HCT116 (cell line): ENCODE measurements around the gene SGMS1. TPM values are rescaled to one million over a fixed set of nuclear protein-coding genes. Genes with fewer than 3 reads are reported as not detected.
"Not testable (repeated sequence)": the region's sequence is repeated elsewhere in the genome, so short reads cannot be mapped to it uniquely, and the experiment has no call there.

Source experiments
- ATAC-seq: fragments of 200-7000 bp; cut with Tn5 transposase; 2 replicates; pipeline ENCODE4 v1.9.1; 2020; ENCODE audit warnings: mild to moderate bottlenecking, moderate library complexity
- BruUV-seq: library from RNA; stranded (reverse); fragments of 400-500 nt; replicated peaks from 2 replicates; lab custom pipeline; 2021; lab: Mats Ljungman, UMichigan
- CTCF ChIA-PET: fragments of 300-600 bp; sonication (Branson Sonifier 250); formaldehyde crosslinking; loops from one replicate; lab custom pipeline; 2021; ENCODE audit warnings: antibody characterized with exemption; lab: Charles Lee
- POLR2A ChIA-PET: fragments of 300-600, 350-600 bp; sonication (Branson Sonifier 250); formaldehyde crosslinking; loops from one replicate; lab custom pipeline; 2021; ENCODE audit warnings: antibody characterized with exemption; lab: Charles Lee
- RAD21 ChIA-PET, 2 experiments: fragments of 300-600 bp; sonication (Branson Sonifier 250); formaldehyde crosslinking; loops; one replicate each; lab custom pipeline; 2023; ENCODE audit warnings: low total read pairs in 2 of 2; ENCODE audit not compliant: uncharacterized antibody in 2 of 2, unreplicated experiment in 2 of 2, low non-redundant PET in 1 of 2; lab: Charles Lee
- DNase-seq: peaks from one replicate; pipeline ENCODE4 v3.0.0-alpha.2; 2010; ENCODE audit warnings: low read depth, low spot score
- H2AFZ ChIP-seq: fragments of 200-600 bp; shearing (Covaris generic), sonication (generic); 2 replicates; pipeline ENCODE4 v1.6.1; 2017; ENCODE audit warnings: low read depth, mixed run types, mixed read lengths, antibody characterized with exemption, low read length; ENCODE audit not compliant: poor library complexity, severe bottlenecking
- H3K27ac ChIP-seq: 2 replicates; pipeline ENCODE4 v1.5.1; 2012; ENCODE audit warnings: low read depth, low read length
- H3K27me3 ChIP-seq: fragments of 200-600 bp; sonication (generic); 2 replicates; pipeline ENCODE4 v1.6.1; 2016; ENCODE audit warnings: mixed run types, low read length, mixed read lengths; ENCODE audit not compliant: insufficient read depth
- H3K36me3 ChIP-seq, 2 experiments: fragments of 200-500 bp in 1 of 2; fragments of 200-600 bp in 1 of 2; sonication (Bioruptor generic) in 1 of 2; sonication (generic) in 1 of 2; 2 replicates each; pipeline versions ENCODE4 v1.5.1 to v1.6.1; 2014 to 2016; ENCODE audit warnings: low read length in 2 of 2, inconsistent platforms in 1 of 2, mixed read lengths in 1 of 2, mixed run types in 1 of 2; ENCODE audit not compliant: insufficient read depth in 2 of 2, control insufficient read depth in 1 of 2
- H3K4me1 ChIP-seq, 2 experiments: fragments of 200-600 bp in 1 of 2; sonication (generic) in 1 of 2; 2 replicates each; pipeline versions ENCODE4 v1.5.1 to v1.6.1; 2012 to 2017; ENCODE audit warnings: low read length in 2 of 2, inconsistent platforms in 1 of 2, mild to moderate bottlenecking in 1 of 2, mixed read lengths in 1 of 2, mixed run types in 1 of 2, moderate library complexity in 1 of 2; ENCODE audit not compliant: insufficient read depth in 2 of 2, control insufficient read depth in 1 of 2
- H3K4me2 ChIP-seq: fragments of 200-600 bp; sonication (generic); 2 replicates; pipeline ENCODE4 v1.6.1; 2017; ENCODE audit warnings: mixed run types, low read length, mixed read lengths
- H3K4me3 ChIP-seq, 2 experiments: fragments of 200-600 bp in 1 of 2; sonication (generic) in 1 of 2; replicated peaks in 1 of 2; 2 replicates each; pipeline ENCODE4 v1.5.1; 2011 to 2016; ENCODE audit warnings: low read length in 2 of 2, control low read depth in 1 of 2, low read depth in 1 of 2, mild to moderate bottlenecking in 1 of 2, mixed read lengths in 1 of 2, mixed run types in 1 of 2
- H3K79me2 ChIP-seq: fragments of 200-600 bp; sonication (generic); 2 replicates; pipeline ENCODE4 v1.6.1; 2017; ENCODE audit warnings: mild to moderate bottlenecking, mixed run types, low read length, moderate library complexity, mixed read lengths; ENCODE audit not compliant: insufficient read depth
- H3K9ac ChIP-seq: fragments of 200-600 bp; sonication (generic); 2 replicates; pipeline ENCODE4 v1.6.1; 2016; ENCODE audit warnings: low read length, mixed read lengths
- H3K9me2 ChIP-seq: fragments of 200-600 bp; sonication (generic), shearing (Covaris generic); 2 replicates; pipeline ENCODE4 v1.6.1; 2017; ENCODE audit warnings: mixed run types, mild to moderate bottlenecking, moderate library complexity; ENCODE audit not compliant: insufficient read depth
- H3K9me3 ChIP-seq, 2 experiments: fragments of 200-500 bp in 1 of 2; fragments of 200-600 bp in 1 of 2; sonication (Bioruptor generic) in 1 of 2; sonication (generic) in 1 of 2; 2 replicates each; pipeline ENCODE4 v1.6.1; 2014 to 2017; ENCODE audit warnings: low read length in 2 of 2, mixed read lengths in 2 of 2, inconsistent platforms in 1 of 2, low read depth in 1 of 2, mild to moderate bottlenecking in 1 of 2, mixed run types in 1 of 2, moderate library complexity in 1 of 2; ENCODE audit not compliant: control insufficient read depth in 1 of 2, insufficient read depth in 1 of 2
- H4K20me1 ChIP-seq: fragments of 200-600 bp; sonication (generic), shearing (Covaris generic); 2 replicates; pipeline ENCODE4 v1.6.1; 2017; ENCODE audit warnings: mixed run types, mild to moderate bottlenecking, moderate library complexity; ENCODE audit not compliant: insufficient read depth
- intact Hi-C: fragments of 100-400 bp; cut with micrococcal nuclease; formaldehyde crosslinking; loops from 2 replicates; pipeline ENCODE4 v1.10.0; 2022
- total RNA-seq: library from RNA; stranded (reverse); gene quantifications from one replicate; pipeline ENCODE4 v1.2.1, GENCODE V29; 2021; ENCODE audit not compliant: unreplicated experiment

The SGMS1 gene
- total RNA-seq, 1 experiment from 2014 or later = 29.1 TPM

DNA sequence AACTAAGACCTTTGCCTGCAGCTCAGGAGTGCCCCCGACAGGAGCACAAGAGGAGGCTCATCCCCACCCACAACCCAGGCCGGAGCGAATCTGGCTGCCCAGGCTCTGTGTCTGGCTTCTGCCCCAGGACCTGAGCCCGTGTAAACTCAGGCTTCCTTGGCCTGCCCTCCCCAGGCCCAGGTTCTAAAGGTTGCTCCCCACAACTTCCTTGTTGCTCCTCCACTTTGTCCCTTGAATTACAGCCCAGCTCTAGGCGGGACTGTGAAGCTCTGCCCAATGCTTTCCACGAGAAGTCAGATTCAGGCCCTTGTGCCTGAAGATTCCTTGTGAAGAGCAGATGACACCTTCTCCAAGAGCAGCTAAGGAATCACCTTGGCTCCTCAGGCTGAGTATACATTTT, 46.2 kb upstream of the SGMS1 start:
- H3K9me2 ChIP-seq, H3K27me3 ChIP-seq, BruUV-seq, H3K4me1 ChIP-seq, H3K79me2 ChIP-seq, H3K4me3 ChIP-seq, H4K20me1 ChIP-seq, H3K36me3 ChIP-seq, intact Hi-C loops, H2AFZ ChIP-seq, H3K9ac ChIP-seq, ATAC-seq, RAD21 ChIA-PET, H3K4me2 ChIP-seq, H3K9me3 ChIP-seq, CTCF ChIA-PET, POLR2A ChIA-PET, DNase-seq, H3K27ac ChIP-seq: not testable (repeated sequence)

DNA sequence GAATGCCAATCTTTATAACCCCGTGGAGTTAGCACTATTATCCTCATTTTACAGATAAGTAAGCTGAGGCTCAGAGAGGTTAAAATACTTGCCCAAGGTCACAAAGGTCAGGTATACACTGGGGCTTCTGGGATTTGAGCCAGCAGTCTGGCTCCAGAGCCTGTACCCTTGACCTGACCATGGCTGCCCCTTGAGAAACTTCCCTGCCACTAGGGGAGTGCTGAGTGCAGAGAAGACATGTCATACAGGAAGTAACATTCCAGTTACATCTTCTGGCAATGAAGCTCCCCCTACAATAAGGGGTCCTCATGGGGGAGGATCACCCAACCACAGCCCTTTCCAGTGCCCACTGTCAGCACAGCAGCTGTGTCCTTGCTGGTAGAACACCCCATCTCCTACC, 43.6 kb upstream of the SGMS1 start:
- intact Hi-C loops, H3K9me2 ChIP-seq, H3K27me3 ChIP-seq, H3K36me3 ChIP-seq, H3K9me3 ChIP-seq, H3K4me1 ChIP-seq, CTCF ChIA-PET, H4K20me1 ChIP-seq, H3K4me3 ChIP-seq, H3K27ac ChIP-seq, H2AFZ ChIP-seq, H3K9ac ChIP-seq, RAD21 ChIA-PET, H3K4me2 ChIP-seq, BruUV-seq, H3K79me2 ChIP-seq, DNase-seq, POLR2A ChIA-PET: not testable (repeated sequence)
- peak; percentile 49 for ATAC-seq

DNA sequence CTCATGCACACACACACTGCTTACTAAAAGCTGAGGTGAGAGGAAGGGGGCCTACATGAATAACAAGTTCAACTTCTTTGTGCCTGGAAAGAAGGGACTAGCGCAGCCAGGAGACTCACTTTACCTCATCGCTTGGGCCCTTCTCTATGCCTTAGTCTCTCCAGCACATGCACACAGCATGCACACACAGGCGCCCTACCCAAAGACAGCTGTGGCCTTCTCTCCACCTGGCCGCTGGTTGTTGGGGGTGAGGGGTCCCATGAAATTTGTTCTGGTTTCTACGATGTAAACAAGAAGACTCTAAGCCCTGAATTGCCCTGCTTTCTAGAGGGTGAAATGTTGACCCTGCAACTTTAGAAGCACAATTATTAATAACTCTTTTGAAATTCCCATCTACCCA, 38.7 kb upstream of the SGMS1 start:
- H3K4me2 ChIP-seq, BruUV-seq, CTCF ChIA-PET, H3K9me3 ChIP-seq, H3K9me2 ChIP-seq, POLR2A ChIA-PET, H3K4me1 ChIP-seq, H3K9ac ChIP-seq, H3K79me2 ChIP-seq, H3K36me3 ChIP-seq, H2AFZ ChIP-seq, H3K27me3 ChIP-seq, RAD21 ChIA-PET, H3K27ac ChIP-seq, DNase-seq, intact Hi-C loops, ATAC-seq, H4K20me1 ChIP-seq, H3K4me3 ChIP-seq: not testable (repeated sequence)

DNA sequence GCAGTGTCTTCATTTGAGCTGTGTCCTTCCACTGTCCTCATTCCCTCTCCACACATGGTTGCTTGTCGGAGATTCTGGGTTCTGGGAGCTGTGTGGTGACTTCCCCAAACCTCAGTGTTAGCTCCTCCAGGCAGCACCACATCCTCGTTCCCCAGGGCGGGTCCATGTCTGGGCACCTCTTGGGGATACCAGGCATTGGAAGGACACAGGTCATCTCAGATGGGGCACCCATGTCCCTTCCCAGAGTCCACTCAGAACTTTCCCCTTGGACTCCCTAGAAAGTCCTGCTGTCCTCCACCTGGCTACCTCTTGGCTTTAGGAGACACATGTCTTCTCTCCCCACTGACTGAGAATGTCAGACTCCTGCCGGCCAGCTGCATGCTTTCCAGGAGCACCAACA, 37.8 kb upstream of the SGMS1 start:
- H3K79me2 ChIP-seq, H3K27me3 ChIP-seq, H3K4me2 ChIP-seq, DNase-seq, H2AFZ ChIP-seq, intact Hi-C loops, ATAC-seq, POLR2A ChIA-PET, H3K9me2 ChIP-seq, H3K27ac ChIP-seq, H4K20me1 ChIP-seq, H3K4me1 ChIP-seq, H3K4me3 ChIP-seq, CTCF ChIA-PET, H3K9ac ChIP-seq, H3K36me3 ChIP-seq, RAD21 ChIA-PET, H3K9me3 ChIP-seq, BruUV-seq: not testable (repeated sequence)
